Neutrophil (primary cell): ENCODE data around the gene CACNG8.
A peak's percentile ranks its signal among the peaks of the same experiment; 100 is the strongest.

Source experiments
- H3K27ac ChIP-seq: fragments of 200-600 bp; sonication (generic); 2 replicates; pipeline ENCODE4 v1.5.1; 2016; ENCODE audit warnings: mild to moderate bottlenecking, moderate library complexity
- H3K27me3 ChIP-seq: fragments of 200-600 bp; sonication (generic); 2 replicates; pipeline ENCODE4 v1.6.0; 2016; ENCODE audit warnings: mild to moderate bottlenecking
- H3K36me3 ChIP-seq: fragments of 200-600 bp; sonication (generic); 2 replicates; pipeline ENCODE4 v1.5.1; 2017
- H3K4me1 ChIP-seq, 2 experiments: fragments of 200-600 bp in 1 of 2; sonication (generic) in 1 of 2; 1 replicate in 1 of 2; 2 replicates in 1 of 2; pipeline versions ENCODE4 v1.5.1 to v1.6.1; 2013 to 2016; ENCODE audit warnings: low read depth in 1 of 2, low read length in 1 of 2, mild to moderate bottlenecking in 1 of 2, moderate library complexity in 1 of 2; ENCODE audit not compliant: control insufficient read depth in 1 of 2, insufficient read depth in 1 of 2
- H3K4me3 ChIP-seq, 2 experiments: fragments of 200-600 bp in 1 of 2; sonication (generic) in 1 of 2; 1 replicate in 1 of 2; 2 replicates in 1 of 2; pipeline ENCODE4 v1.5.1; 2013 to 2016; ENCODE audit warnings: low read depth in 1 of 2, low read length in 1 of 2, mild to moderate bottlenecking in 1 of 2, moderate library complexity in 1 of 2
- H3K9me3 ChIP-seq: fragments of 200-600 bp; sonication (generic); 2 replicates; pipeline ENCODE4 v1.5.1; 2016
- CTCF ChIP-seq: fragments of 200-600 bp; sonication (generic); IDR thresholded peaks from 2 replicates; pipeline ENCODE4 v1.5.1; 2016; ENCODE audit warnings: antibody characterized with exemption

CACNG8 gene

GRCh38 chr19:53982611-53983010 is 19.9 kb downstream of the CACNG8 start:
- no peak for TF ChIP-seq CTCF
- Histone ChIP-seq H3K27ac (no peak overlapping the region), H3K4me3 (peak overlapping the region in 1 of 2 experiments; percentile 14), H3K27me3 (peaks cover 98% of the 10 kb centered on the region), H3K36me3 (no peaks in the 10 kb centered on the region), H3K4me1 (peaks cover 11 to 28% of the 10 kb centered on the region in 2 experiments), H3K9me3 (no peaks in the 10 kb centered on the region)

- H3K27ac ChIP-seq = no peak overlapping the region
- no peak overlapping the region for H3K4me3 ChIP-seq
- H3K9me3 ChIP-seq = no peaks in the 10 kb centered on the region
- TF ChIP-seq CTCF = no peak
- peaks cover 11 to 18% of the 10 kb centered on the region in 2 experiments for H3K4me1 ChIP-seq
- H3K27me3 ChIP-seq = peaks cover 98% of the 10 kb centered on the region
- no peaks in the 10 kb centered on the region for H3K36me3 ChIP-seq
Measured at GRCh38 chr19:53983457-53984289, 20.9 kb downstream of the CACNG8 start.

GRCh38 chr19:53985863-53986262 is 23.1 kb downstream of the CACNG8 start:
- H3K9me3 ChIP-seq = no peaks in the 10 kb centered on the region
- no peak overlapping the region for H3K4me3 ChIP-seq
- H3K4me1 ChIP-seq = peaks cover 0 to 5% of the 10 kb centered on the region in 2 experiments
- TF ChIP-seq CTCF = no peak
- H3K27ac ChIP-seq = no peak overlapping the region
- H3K36me3 ChIP-seq = no peaks in the 10 kb centered on the region
- peaks cover 95% of the 10 kb centered on the region for H3K27me3 ChIP-seq

GRCh38 chr19:53988981-53989380 is 26.2 kb downstream of the CACNG8 start:
- TF ChIP-seq CTCF = no peak
- Histone ChIP-seq H3K27ac (no peak overlapping the region), H3K4me3 (no peak overlapping the region), H3K27me3 (peaks cover 96% of the 10 kb centered on the region), H3K9me3 (no peaks in the 10 kb centered on the region), H3K36me3 (no peaks in the 10 kb centered on the region), H3K4me1 (peaks cover 0 to 10% of the 10 kb centered on the region in 2 experiments)

- Histone ChIP-seq H3K9me3 (no peaks in the 10 kb centered on the region), H3K27ac (no peak overlapping the region), H3K36me3 (no peaks in the 10 kb centered on the region), H3K27me3 (peaks cover 96% of the 10 kb centered on the region), H3K4me1 (peaks cover 0 to 10% of the 10 kb centered on the region in 2 experiments), H3K4me3 (no peak overlapping the region)
- TF ChIP-seq CTCF = no peak
Measured at GRCh38 chr19:53989600-53990533, 27.1 kb downstream of the CACNG8 start.
